Lung (tissue), 12 donors: Measurements from ENCODE around the gene ALPL. TPM values are rescaled to one million over a fixed set of nuclear protein-coding genes. Genes with fewer than 3 reads are reported as not detected.

Experiments
- ATAC-seq: fragments of 200-7000 bp; cut with Tn5 transposase; one replicate; pipeline ENCODE4 v1.9.1; 2020; ENCODE audit warnings: moderate number of reproducible peaks; ENCODE audit not compliant: insufficient read depth, low FRiP score
- DNase-seq, 3 donors: peaks; one replicate each; pipeline ENCODE4 v3.0.0-alpha.2; 2013 to 2017
- H3K27ac ChIP-seq, 2 donors: one replicate each; pipeline ENCODE4 v1.5.1; 2013; ENCODE audit warnings: mild to moderate bottlenecking in 2 of 2, moderate library complexity in 2 of 2, control low read depth in 1 of 2, inconsistent platforms in 1 of 2, low read depth in 1 of 2, low read length in 1 of 2
- H3K27me3 ChIP-seq, 3 donors: one replicate each; pipeline ENCODE4 v1.5.1; 2013; ENCODE audit warnings: low read length in 2 of 3; ENCODE audit not compliant: control insufficient read depth in 3 of 3, insufficient read depth in 3 of 3
- H3K36me3 ChIP-seq, 4 donors: one replicate each; pipeline ENCODE4 v1.5.1; 2013; ENCODE audit warnings: low read length in 4 of 4, mild to moderate bottlenecking in 1 of 4, moderate library complexity in 1 of 4; ENCODE audit not compliant: control insufficient read depth in 4 of 4, insufficient read depth in 4 of 4
- H3K4me1 ChIP-seq, 5 donors: one replicate each; pipeline ENCODE4 v1.5.1; 2013; ENCODE audit warnings: low read length in 5 of 5, mild to moderate bottlenecking in 2 of 5, moderate library complexity in 1 of 5; ENCODE audit not compliant: control insufficient read depth in 5 of 5, insufficient read depth in 5 of 5
- H3K4me3 ChIP-seq: one replicate; pipeline ENCODE4 v1.5.1; 2013; ENCODE audit warnings: mild to moderate bottlenecking, control low read depth, moderate library complexity
- H3K9ac ChIP-seq, 2 donors: one replicate each; pipeline ENCODE4 v1.5.1; 2013; ENCODE audit warnings: low read length in 2 of 2, control low read depth in 1 of 2; ENCODE audit not compliant: insufficient read depth in 1 of 2
- H3K9me3 ChIP-seq, 4 donors: one replicate each; pipeline ENCODE4 v1.5.1; 2013; ENCODE audit warnings: low read length in 3 of 4, mild to moderate bottlenecking in 1 of 4, moderate library complexity in 1 of 4; ENCODE audit not compliant: control insufficient read depth in 4 of 4, insufficient read depth in 3 of 4
- WGBS, 2 donors: extraction: QIAGEN DNeasy Blood & Tissue Kit; methylation state at CpG; one replicate each; pipeline ENCODE4 v1.1.7; 2013; 5-methylcytosine and 5-hydroxymethylcytosine counted together
- polyA plus RNA-seq, 2 donors: library from polyadenylated mRNA; stranded (reverse); fragments of 200-250 nt; gene quantifications; one replicate each; pipeline ENCODE4 v1.2.1, GENCODE V29; 2013
- total RNA-seq, 2 donors: library from RNA; depleted of rRNA in 1 of 2; stranded (reverse); fragments of >200 nt in 1 of 2; gene quantifications; one replicate each; pipeline ENCODE4 v1.2.1, GENCODE V29; 2014 to 2021
- TF ChIP-seq, protein P1 (sequence below): IDR thresholded peaks from 2 replicates; pipeline ENCODE4 v1.5.1; 2012; ENCODE audit warnings: mild to moderate bottlenecking; ENCODE audit errors: control extremely low read depth, extremely low read depth
- donor health status: control.
- donor health status: control.
- donor health status: Bipolar disorder and iron deficiency.
- donor health status: healthy.
- donor health status: DM: yes; HTN: yes; CAD: no.

ALPL gene
- total and polyA plus RNA-seq, 4 donors, result 38.6 to 242 (median 230) TPM

DNA sequence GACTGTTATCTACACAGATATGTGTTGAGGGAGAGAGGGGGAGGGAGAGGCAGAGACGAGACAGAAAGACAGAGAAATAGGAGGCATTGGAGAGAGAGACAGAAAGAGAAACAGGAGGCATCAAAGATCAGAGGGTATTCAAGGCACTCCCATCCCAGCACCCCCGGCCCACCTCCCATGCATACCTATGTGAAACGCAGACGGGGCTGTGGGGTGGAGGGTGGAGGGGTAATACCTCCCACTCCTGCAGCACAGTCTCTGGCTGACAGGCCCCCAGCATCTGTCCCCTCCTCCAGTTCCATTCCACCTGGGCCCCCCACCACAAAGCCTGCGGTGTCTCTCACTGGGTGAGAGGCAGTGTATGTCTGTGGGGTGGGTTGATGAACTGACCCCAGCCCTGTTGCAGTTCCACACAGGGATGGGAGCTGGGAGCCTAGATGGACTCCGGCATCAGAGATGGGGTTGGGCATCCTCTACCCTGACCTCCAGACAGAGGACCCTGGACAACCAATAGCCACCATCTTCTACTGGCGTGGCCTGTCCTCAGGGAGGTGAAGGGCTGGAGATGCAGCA lies 110.2 kb downstream of the ALPL start:
- Histone ChIP-seq H3K36me3 (no peaks in the 10 kb centered on the region), H3K4me1 (peaks cover 0 to 44% (median 4%) of the 10 kb centered on the region in 5 donors), H3K9ac (no peak overlapping the region), H3K27me3 (no peaks in the 10 kb centered on the region), H3K9me3 (no peaks in the 10 kb centered on the region), H3K27ac (no peak overlapping the region), H3K4me3 (no peak overlapping the region)
- 55 to 58% methylated on average over 7 of the region's 7 CpGs for WGBS, 2 donors
- DNase-seq (no peak), ATAC-seq (no peak)
- TF ChIP-seq, protein P1, sequence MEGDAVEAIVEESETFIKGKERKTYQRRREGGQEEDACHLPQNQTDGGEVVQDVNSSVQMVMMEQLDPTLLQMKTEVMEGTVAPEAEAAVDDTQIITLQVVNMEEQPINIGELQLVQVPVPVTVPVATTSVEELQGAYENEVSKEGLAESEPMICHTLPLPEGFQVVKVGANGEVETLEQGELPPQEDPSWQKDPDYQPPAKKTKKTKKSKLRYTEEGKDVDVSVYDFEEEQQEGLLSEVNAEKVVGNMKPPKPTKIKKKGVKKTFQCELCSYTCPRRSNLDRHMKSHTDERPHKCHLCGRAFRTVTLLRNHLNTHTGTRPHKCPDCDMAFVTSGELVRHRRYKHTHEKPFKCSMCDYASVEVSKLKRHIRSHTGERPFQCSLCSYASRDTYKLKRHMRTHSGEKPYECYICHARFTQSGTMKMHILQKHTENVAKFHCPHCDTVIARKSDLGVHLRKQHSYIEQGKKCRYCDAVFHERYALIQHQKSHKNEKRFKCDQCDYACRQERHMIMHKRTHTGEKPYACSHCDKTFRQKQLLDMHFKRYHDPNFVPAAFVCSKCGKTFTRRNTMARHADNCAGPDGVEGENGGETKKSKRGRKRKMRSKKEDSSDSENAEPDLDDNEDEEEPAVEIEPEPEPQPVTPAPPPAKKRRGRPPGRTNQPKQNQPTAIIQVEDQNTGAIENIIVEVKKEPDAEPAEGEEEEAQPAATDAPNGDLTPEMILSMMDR, result no peak

DNA sequence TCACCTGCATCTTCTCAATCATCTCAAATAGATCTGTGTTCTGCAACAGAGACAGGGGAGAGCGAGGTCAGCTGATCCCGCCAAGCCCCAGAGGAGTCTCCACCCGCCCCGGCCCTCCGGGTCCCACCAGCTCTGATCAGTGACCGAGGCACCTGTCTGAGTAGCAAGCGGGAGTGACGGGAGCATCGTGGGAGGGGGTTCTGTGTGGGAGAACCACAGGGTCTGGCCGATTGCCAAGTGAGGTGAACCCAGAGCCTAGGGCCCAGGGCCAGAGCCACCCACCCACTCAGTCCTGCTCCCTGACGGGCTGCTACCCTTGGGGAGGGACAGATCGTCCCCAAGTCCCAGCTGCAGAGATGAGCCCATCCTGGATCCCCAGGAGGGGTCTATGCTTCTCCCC lies 110.8 kb downstream of the ALPL start:
- no peaks in the 10 kb centered on the region for H3K36me3 ChIP-seq
- H3K27me3 ChIP-seq, result no peaks in the 10 kb centered on the region
- no peak overlapping the region for H3K9ac ChIP-seq
- no peak overlapping the region for H3K4me3 ChIP-seq
- no peak for ATAC-seq
- TF ChIP-seq, protein P1, result no peak
- WGBS, 2 donors, result 63 to 70% methylated on average over 12 of the region's 12 CpGs
- no peak for DNase-seq
- H3K27ac ChIP-seq, result no peak overlapping the region
- no peaks in the 10 kb centered on the region for H3K9me3 ChIP-seq
- H3K4me1 ChIP-seq, result peaks cover 0 to 49% (median 7%) of the 10 kb centered on the region in 5 donors

DNA sequence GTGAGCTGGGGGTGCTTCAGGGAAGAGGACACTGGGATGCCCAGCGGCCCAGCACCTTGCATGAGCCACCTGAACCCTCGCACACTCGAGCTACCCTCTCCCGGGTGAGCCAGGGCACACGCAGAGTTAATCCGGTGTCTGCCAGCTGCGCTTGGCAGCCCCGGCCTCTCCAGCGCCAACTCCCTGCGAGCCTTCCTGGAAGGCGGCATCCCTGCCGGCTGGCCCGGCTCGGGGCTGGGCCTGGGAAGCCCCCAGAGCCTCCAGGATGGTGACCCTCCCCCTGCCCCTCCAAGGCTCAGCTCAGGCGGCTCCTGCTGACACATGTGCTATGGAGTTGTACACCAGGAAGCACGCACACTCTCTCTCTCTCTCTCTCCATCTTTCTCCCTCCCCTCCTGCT lies 111.3 kb downstream of the ALPL start:
- TF ChIP-seq, protein P1, result no peak
- DNase-seq (peak; percentile 30 to 51 (median 37)), ATAC-seq (no peak)
- H3K27ac ChIP-seq, result no peak overlapping the region
- no peaks in the 10 kb centered on the region for H3K36me3 ChIP-seq
- peaks cover 0 to 49% (median 7%) of the 10 kb centered on the region in 5 donors for H3K4me1 ChIP-seq
- no peaks in the 10 kb centered on the region for H3K27me3 ChIP-seq
- H3K4me3 ChIP-seq, result no peak overlapping the region
- no peaks in the 10 kb centered on the region for H3K9me3 ChIP-seq
- WGBS, 2 donors, result 26 to 46% methylated on average over 16 of the region's 16 CpGs
- H3K9ac ChIP-seq, result no peak overlapping the region

DNA sequence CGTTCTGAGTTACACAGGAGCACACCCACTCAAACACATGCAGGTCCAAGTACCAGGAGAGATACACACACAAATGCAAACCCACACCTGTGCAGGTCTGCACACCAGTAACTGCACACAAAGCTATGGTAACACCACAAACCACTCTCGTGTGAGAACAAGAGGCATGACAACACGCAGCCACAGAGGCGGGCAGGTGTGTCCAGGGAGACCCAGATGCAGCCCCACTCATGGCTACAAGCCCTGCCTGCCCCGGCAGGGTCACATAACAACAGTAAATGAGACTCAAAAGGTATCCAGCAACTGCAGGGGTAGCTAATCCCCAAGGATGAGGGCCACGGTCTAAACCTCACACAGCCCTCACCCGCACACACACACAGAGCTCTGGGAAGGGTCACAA lies 111.8 kb downstream of the ALPL start:
- no peak overlapping the region for H3K27ac ChIP-seq
- peak overlapping the region; percentile 7 for H3K4me3 ChIP-seq
- ATAC-seq (no peak), DNase-seq (no peak)
- no peaks in the 10 kb centered on the region for H3K36me3 ChIP-seq
- peaks cover 0 to 49% (median 7%) of the 10 kb centered on the region in 5 donors for H3K4me1 ChIP-seq
- TF ChIP-seq, protein P1, result no peak
- H3K27me3 ChIP-seq, result no peaks in the 10 kb centered on the region
- WGBS, 2 donors, result 63 to 76% methylated on average over 7 of the region's 7 CpGs
- H3K9ac ChIP-seq, result no peak overlapping the region
- no peaks in the 10 kb centered on the region for H3K9me3 ChIP-seq
